Uterus (tissue), 2 donors: ENCODE measurements around the gene GOLIM4.

ENCODE experiments used
- CTCF ChIP-seq, 4 experiments: fragments of 200-600 bp in 2 of 4; fragments of 450-650 bp in 2 of 4; sonication (generic) in 2 of 4; IDR thresholded peaks; one replicate each; pipeline ENCODE4 v1.5.1; 2016 to 2019; ENCODE audit warnings: antibody characterized with exemption in 4 of 4, mild to moderate bottlenecking in 2 of 4, moderate library complexity in 1 of 4
- POLR2A ChIP-seq, 2 donors: fragments of 450-650 bp; IDR thresholded peaks; one replicate each; pipeline ENCODE4 v1.6.1; 2016; ENCODE audit warnings: antibody characterized with exemption in 2 of 2, mild to moderate bottlenecking in 1 of 2, moderate library complexity in 1 of 2

GRCh38 chr3:168051531-168052471 lies 43.9 kb downstream of the GOLIM4 start:
- TF ChIP-seq CTCF (IDR thresholded peaks at IDR 0.05), result no peak
- no peak for TF ChIP-seq POLR2A (IDR thresholded peaks at IDR 0.05)
